ENCODE data around the gene ENOX2.
"Not testable (repeated sequence)": the region's sequence is repeated elsewhere in the genome, so short reads cannot be mapped to it uniquely, and the experiment has no call there.

The ENOX2 gene, protein sequence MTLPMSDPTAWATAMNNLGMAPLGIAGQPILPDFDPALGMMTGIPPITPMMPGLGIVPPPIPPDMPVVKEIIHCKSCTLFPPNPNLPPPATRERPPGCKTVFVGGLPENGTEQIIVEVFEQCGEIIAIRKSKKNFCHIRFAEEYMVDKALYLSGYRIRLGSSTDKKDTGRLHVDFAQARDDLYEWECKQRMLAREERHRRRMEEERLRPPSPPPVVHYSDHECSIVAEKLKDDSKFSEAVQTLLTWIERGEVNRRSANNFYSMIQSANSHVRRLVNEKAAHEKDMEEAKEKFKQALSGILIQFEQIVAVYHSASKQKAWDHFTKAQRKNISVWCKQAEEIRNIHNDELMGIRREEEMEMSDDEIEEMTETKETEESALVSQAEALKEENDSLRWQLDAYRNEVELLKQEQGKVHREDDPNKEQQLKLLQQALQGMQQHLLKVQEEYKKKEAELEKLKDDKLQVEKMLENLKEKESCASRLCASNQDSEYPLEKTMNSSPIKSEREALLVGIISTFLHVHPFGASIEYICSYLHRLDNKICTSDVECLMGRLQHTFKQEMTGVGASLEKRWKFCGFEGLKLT

DNA sequence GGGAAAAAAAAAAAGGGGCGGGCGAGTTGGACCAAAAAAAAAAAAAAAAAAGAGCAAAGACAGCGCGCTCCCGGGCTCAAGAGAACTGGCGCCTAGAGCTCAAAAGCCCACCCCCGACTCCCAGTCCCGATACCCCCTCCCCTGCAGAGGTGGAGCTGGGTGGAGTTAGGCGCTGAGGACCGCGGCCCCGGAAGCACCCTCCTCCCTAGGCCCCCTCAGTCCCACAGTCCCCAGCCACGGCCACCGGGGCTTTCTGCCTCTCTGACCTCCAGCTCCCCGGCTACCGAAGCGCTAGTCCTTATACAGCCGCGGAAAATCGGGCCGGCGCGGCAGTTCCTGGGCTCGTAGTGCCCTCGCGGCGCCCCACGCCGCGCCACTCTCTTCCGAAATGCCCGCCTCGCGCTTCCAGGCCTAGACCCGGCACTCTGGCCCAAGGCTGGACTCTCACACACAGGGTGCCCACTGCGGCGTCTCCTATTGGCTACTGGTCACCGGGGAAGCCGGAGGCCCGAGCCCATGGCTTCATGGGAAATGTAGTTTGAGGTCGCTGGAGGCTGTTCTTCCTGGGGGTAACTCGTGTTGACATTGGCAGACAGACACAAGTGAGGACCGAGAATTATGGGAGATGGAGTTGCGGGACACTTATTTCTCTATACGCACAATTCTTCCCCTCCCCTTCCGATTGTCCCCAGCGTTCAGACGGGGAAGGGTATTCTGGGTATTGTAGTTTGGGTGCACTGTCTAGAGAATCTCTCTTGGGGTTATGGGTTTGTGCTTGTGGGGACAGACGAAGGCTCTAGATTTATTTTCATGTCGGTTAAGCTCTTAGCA lies at the start of gene ENOX2:
Gene ENOX2, minus strand, starts transcription at position 427 of the 831 bp plus-strand sequence. CDS start 199,993 bp downstream, outside the sequence.
- TF ChIP-seq CTCF (IDR thresholded peaks at IDR 0.05; ENCODE audit: low read length, missing control alignments): no peak
- H3K4me3 ChIP-seq (replicated peaks; ENCODE audit: low read depth, low read length): peak within 1 kb of the TSS; percentile 71
- peak; percentile 98 for DNase-seq (ENCODE audit: low read depth)

DNA sequence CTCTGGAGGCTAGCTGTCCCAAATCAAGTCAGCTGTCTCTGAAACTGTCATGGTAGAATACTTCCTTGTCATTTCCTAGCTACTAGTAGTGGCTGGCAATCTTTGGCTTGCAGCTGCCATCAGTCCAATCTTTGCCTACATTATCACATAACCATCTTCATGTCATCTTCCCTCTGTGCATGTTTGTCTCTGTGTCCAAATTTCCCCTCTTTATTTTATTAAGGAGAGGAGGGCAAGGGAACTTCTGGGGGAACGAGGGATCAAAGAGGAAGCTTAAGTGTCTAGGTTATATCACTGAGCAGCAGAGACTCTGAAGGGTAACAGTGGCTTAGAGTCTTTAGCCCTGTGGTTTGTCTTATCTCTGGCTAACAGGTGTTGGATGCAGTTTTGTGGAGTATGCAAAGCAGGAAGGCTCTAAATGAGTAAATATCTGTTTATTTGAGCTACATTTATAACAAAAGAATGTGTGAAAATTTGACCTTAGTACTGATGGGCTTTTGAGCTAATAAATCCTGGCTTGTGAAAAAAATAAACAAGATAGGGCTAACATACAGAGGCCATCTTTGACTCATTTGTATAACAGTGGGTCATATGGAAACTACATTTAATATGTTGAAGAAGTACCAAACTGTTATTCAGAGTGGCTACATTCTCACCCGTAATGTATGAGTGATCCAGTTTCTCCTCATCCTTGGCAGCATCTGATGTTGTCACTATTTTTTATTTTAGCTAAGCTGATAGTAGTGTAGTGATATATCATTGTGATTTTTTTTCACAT lies 49.4 kb upstream of the ENOX2 start:
- no peak for DNase-seq (ENCODE audit: low read depth)
- no peak overlapping the region for H3K4me3 ChIP-seq (replicated peaks; ENCODE audit: low read depth, low read length)
- TF ChIP-seq CTCF (IDR thresholded peaks at IDR 0.05; ENCODE audit: low read length, missing control alignments): no peak

GRCh38 chrX:130944230-130944629 lies 41.2 kb upstream of the ENOX2 start:
- TF ChIP-seq CTCF (IDR thresholded peaks at IDR 0.05; ENCODE audit: low read length, missing control alignments): no peak
- DNase-seq (ENCODE audit: low read depth): no peak
- H3K4me3 ChIP-seq (replicated peaks; ENCODE audit: low read depth, low read length): no peak overlapping the region

- TF ChIP-seq CTCF (IDR thresholded peaks at IDR 0.05; ENCODE audit: low read length, missing control alignments): no peak
Measured at GRCh38 chrX:130937101-130937500, 34.1 kb upstream of the ENOX2 start.

GRCh38 chrX:130933358-130933757 lies 30.3 kb upstream of the ENOX2 start:
- H3K4me3 ChIP-seq (replicated peaks; ENCODE audit: low read depth, low read length): no peak overlapping the region
- DNase-seq (ENCODE audit: low read depth): no peak
- TF ChIP-seq CTCF (IDR thresholded peaks at IDR 0.05; ENCODE audit: low read length, missing control alignments): no peak

More at GRCh38 chrX:130937101-130937500, 34.1 kb upstream of the ENOX2 start:
- H3K4me3 ChIP-seq (replicated peaks; ENCODE audit: low read depth, low read length): no peak overlapping the region
- DNase-seq (ENCODE audit: low read depth): no peak

DNA sequence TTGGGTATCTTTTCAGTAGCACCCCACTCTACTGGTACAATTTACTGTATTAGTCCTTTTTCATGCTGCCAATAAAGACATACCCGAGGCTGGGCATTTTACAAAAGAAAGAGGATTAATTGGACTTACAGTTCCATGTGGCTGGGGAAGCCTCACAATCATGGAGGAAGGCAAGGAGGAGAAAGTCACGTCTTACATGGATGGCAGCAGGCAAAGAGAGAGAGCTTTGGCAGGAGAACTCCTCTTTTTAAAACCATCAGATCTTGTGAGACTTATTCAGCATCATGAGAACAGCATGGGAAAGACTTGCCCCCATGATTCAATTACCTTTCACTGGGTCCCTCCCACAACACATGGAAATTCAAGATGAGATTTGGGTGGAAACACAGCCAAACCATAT lies 17.4 kb upstream of the ENOX2 start:
- not testable (repeated sequence) for DNase-seq (ENCODE audit: low read depth); H3K4me3 ChIP-seq (replicated peaks; ENCODE audit: low read depth, low read length)

- not testable (repeated sequence) for DNase-seq (ENCODE audit: low read depth); H3K4me3 ChIP-seq (replicated peaks; ENCODE audit: low read depth, low read length)
Measured at GRCh38 chrX:130919676-130920075, 16.7 kb upstream of the ENOX2 start.

DNA sequence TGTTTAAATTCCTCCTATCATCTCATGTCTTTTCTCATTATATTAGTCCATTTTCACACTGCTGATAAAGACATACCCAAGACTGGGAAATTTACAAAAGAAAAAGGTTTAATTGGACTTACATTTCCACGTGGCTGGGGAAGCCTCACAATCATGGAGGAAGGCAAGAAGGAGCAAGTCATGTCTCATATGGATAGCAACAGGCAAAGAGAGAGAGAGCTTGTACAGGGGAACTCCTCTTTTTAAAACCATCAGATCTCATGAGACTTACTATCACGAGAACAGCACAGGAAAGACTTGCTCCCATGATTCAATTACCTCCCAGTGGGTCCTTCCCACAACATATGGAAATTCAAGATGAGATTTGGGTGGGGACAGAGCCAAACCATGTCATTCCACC lies 15.5 kb upstream of the ENOX2 start:
- DNase-seq (ENCODE audit: low read depth); H3K4me3 ChIP-seq (replicated peaks; ENCODE audit: low read depth, low read length): not testable (repeated sequence)

Measured in fibroblast of pulmonary artery (primary cell).